Umbilical cord (tissue), 2 donors: ENCODE results near the gene CASQ1. TPM values are rescaled to one million over a fixed set of nuclear protein-coding genes. Genes with fewer than 3 reads are reported as not detected.

Experiments
- DNase-seq: peaks from one replicate; pipeline ENCODE4 v3.0.0-alpha.2; 2015; ENCODE audit warnings: low spot score
- total RNA-seq: library from RNA; depleted of rRNA; stranded (reverse); fragments of >200 nt; gene quantifications from one replicate; pipeline ENCODE4 v1.2.3, GENCODE V29; 2014; ENCODE audit warnings: low replicate concordance; ENCODE audit not compliant: insufficient read depth

CASQ1 gene
- total RNA-seq, result not detected

GRCh38 chr1:160189649-160190625, at the start of gene CASQ1:
TSS of gene CASQ1 (plus strand) at chr1:160190575. CDS start at chr1:160190752, 177 bp downstream.
- peak; percentile 64 for DNase-seq

GRCh38 chr1:160143695-160144094, 46.7 kb upstream of the CASQ1 start:
- no peak for DNase-seq

- DNase-seq, result no peak
These were observed 45.5 kb upstream of the CASQ1 start for GRCh38 chr1:160144921-160145320.

- DNase-seq, result no peak
These were observed 44.3 kb upstream of the CASQ1 start for GRCh38 chr1:160146107-160146506.

DNA sequence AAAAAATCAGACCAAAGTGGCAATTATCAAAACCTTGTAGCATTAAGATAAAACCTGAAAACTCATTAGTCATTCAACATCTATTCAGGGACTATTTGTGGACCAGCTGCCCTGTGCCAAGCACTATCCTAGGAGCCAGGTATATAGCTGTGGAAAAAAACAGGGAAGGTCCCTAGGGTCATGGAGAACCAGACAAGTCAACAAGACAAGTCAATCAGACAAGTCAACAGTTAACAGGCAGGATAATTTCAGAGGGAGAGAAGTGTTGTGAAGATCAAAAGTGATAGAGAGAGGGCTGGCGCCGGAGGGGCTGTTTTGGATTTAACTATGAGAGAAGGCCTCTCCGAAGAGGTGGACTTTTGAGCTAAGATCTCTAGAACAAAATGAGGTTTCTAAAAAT, 42.3 kb upstream of the CASQ1 start:
- no peak for DNase-seq

- DNase-seq, result no peak
These were observed 41.1 kb upstream of the CASQ1 start for GRCh38 chr1:160149233-160149632.

DNA sequence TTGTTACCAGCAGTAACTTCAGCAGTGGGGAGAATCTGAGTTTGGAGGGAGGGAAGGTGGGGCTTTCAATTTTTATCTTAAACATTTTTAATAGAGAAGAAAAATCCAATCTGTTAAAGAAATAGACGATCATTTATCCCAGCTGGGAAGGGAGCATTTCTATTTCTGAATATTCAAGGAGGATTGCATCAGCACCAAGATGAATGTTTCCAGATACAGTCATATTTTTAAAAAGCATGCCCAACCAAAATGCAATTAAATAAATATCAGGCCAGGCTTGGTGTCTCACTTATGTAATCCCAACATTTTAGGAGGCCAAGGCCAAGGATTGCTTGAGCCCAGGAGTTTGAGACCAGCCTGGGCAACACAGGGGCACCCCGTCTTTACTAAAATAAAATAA, 40.7 kb upstream of the CASQ1 start:
- peak; percentile 62 for DNase-seq

DNA sequence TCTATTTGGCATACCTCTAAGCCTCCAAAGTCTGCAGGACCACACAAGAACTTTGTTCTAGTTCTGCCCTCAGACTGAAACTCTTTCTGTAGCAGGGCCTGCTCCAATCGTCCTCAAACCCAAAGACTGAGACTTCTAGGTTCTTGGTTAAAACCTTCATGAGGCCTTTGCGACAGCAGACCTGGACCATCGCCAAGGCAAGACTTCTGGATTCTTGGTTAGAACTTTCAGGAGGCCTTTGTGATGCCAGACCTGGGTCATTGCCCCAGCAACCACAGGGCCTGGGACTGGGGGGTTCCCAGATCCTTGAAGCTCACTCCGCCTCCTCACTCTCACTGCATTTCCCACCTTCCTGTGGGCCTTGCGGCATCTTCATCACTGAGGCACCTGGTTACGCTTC, 39.1 kb upstream of the CASQ1 start, which contains the start of gene ATP1A4:
ATP1A4 (plus strand) TSS at position 301 of the 400 bp plus-strand sequence. CDS start 438 bp downstream, outside the sequence.
- DNase-seq, result no peak

- no peak for DNase-seq
These were observed 35.6 kb upstream of the CASQ1 start for GRCh38 chr1:160154790-160155189.

DNA sequence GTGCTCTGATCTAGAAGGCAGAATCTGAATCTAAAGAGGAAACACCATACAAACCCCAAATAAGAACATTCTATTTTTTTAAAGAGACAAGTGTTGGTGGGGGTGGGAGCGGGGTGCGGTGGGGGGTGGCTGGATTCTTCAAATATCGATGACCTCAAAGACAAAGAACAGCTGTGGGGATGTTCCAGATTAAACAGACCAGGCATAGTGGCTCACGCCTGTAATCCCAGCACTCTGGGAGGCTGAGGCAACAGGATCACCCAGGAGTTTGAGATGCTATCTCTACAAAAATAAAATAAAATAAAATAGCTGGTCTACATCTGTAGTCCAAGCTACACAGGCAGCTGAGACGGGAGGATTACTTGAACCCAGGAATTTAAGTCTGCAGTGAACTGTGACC, 34.0 kb upstream of the CASQ1 start:
- DNase-seq, result no peak

DNA sequence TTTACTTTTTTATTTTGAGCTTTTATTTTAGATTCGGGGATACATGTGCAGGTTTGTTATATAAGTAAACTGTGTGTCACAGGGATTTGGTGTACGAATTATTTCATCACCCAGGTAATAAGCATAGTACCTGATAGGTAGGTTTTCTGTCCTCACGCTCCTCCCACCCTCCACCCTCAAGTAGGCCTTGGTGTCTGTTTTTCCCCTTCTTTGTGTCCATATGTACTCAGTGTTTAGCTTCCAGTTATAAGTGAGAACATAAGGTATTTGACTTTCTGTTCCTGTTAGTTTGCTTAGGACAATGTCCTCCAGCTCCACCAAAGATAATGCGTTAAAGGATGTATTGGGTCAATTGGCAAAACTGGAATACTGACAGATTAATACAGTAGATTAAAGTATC, 33.2 kb upstream of the CASQ1 start:
- DNase-seq, result no peak

- DNase-seq, result peak; percentile 21
These were observed 32.3 kb upstream of the CASQ1 start for GRCh38 chr1:160158031-160158430.

- no peak for DNase-seq
These were observed 31.8 kb upstream of the CASQ1 start for GRCh38 chr1:160158534-160158933.

DNA sequence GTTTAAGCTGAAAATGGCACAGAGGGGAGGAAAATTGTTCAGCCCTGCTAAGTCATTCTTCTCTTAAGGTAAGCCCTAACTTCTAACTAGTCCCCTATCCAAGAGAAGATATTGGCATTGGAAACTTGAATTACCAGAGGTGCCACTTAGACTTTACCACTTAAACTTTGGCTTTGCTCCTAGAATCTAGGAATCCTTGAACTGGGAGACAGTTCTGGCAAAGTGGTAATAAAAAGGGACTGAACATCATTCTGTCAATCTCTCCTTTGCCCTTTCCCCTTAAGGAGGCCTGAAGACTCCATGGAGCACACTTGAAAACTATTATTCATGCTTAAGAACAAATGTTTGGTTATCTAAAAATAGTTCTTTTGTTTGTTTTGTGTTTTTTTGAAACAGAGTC, 30.5 kb upstream of the CASQ1 start:
- DNase-seq, result no peak

GRCh38 chr1:160161965-160162705, 28.2 kb upstream of the CASQ1 start:
- DNase-seq, result peak; percentile 45

- no peak for DNase-seq
These were observed 27.4 kb upstream of the CASQ1 start for GRCh38 chr1:160162931-160163330.

- no peak for DNase-seq
These were observed 26.8 kb upstream of the CASQ1 start for GRCh38 chr1:160163615-160164014.

DNA sequence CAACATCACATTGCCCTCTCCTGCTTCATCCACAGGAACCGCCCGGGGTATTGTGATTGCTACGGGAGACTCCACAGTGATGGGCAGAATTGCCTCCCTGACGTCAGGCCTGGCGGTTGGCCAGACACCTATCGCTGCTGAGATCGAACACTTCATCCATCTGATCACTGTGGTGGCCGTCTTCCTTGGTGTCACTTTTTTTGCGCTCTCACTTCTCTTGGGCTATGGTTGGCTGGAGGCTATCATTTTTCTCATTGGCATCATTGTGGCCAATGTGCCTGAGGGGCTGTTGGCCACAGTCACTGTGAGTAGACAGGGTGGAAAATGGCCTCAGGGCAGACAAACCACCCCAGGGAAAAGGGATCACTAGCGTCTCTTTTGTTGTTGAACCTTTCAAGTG, 26.3 kb upstream of the CASQ1 start:
- no peak for DNase-seq

GRCh38 chr1:160166166-160166868, 24.1 kb upstream of the CASQ1 start:
- DNase-seq, result no peak

- no peak for DNase-seq
These were observed 23.3 kb upstream of the CASQ1 start for GRCh38 chr1:160167056-160167455.

- no peak for DNase-seq
These were observed 22.8 kb upstream of the CASQ1 start for GRCh38 chr1:160167580-160167979.

DNA sequence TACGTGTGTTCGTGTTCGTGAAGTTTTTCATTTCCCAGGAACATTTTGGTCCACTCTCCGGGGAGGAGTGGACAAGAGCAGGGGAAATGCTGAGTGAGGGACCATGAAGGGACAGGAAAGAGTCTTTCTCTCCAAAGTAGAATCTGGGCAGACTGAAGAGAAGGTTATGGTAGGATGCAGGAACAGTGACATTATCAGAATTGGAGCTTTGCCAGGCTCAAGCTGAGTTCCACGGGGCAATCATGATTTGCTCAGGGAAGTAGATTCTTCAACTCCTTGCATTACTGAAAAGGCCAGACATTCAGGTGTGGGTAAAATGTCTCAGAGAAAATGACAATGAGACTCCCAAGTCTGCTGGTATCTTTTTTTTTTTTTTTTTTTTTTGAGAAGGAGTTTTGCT, 22.4 kb upstream of the CASQ1 start:
- DNase-seq, result no peak
